GM19395 (cell line): ENCODE measurements around the gene KCNH8.

Experiments used
- ATAC-seq: cut with Tn5 transposase; IDR thresholded peaks from one replicate; pipeline ENCODE4 v1.9.1; 2021; ENCODE audit warnings: mild to moderate bottlenecking, moderate library complexity; ENCODE audit not compliant: unreplicated experiment

KCNH8 gene

GRCh38 chr3:19248143-19248542 is 99.8 kb downstream of the KCNH8 start:
- no peak for ATAC-seq

- ATAC-seq = no peak
Measured at GRCh38 chr3:19248767-19249166, 100.5 kb downstream of the KCNH8 start.

- ATAC-seq = no peak
Measured at GRCh38 chr3:19250959-19251610, 102.8 kb downstream of the KCNH8 start.

- ATAC-seq = no peak
Measured at GRCh38 chr3:19254189-19254588, 105.9 kb downstream of the KCNH8 start.

GRCh38 chr3:19254784-19255338 is 106.6 kb downstream of the KCNH8 start:
- no peak for ATAC-seq

- ATAC-seq = no peak
Measured at GRCh38 chr3:19256313-19256712, 108.0 kb downstream of the KCNH8 start.

GRCh38 chr3:19263606-19264005 is 115.3 kb downstream of the KCNH8 start:
- no peak for ATAC-seq

- ATAC-seq = no peak
Measured at GRCh38 chr3:19264424-19264823, 116.1 kb downstream of the KCNH8 start.

- no peak for ATAC-seq
Measured at GRCh38 chr3:19267040-19267439, 118.7 kb downstream of the KCNH8 start.

GRCh38 chr3:19270481-19270880 is 122.2 kb downstream of the KCNH8 start:
- no peak for ATAC-seq

GRCh38 chr3:19272296-19272695 is 124.0 kb downstream of the KCNH8 start:
- no peak for ATAC-seq

GRCh38 chr3:19273091-19273490 is 124.8 kb downstream of the KCNH8 start:
- no peak for ATAC-seq

- no peak for ATAC-seq
Measured at GRCh38 chr3:19274576-19274975, 126.3 kb downstream of the KCNH8 start.

GRCh38 chr3:19284974-19285373 is 136.7 kb downstream of the KCNH8 start:
- no peak for ATAC-seq

GRCh38 chr3:19293295-19293694 is 145.0 kb downstream of the KCNH8 start:
- no peak for ATAC-seq

- ATAC-seq = no peak
Measured at GRCh38 chr3:19295208-19295607, 146.9 kb downstream of the KCNH8 start.

- no peak for ATAC-seq
Measured at GRCh38 chr3:19331931-19332330, 183.6 kb downstream of the KCNH8 start.

GRCh38 chr3:19334120-19334519 is 185.8 kb downstream of the KCNH8 start:
- no peak for ATAC-seq

GRCh38 chr3:19338769-19339168 is 190.5 kb downstream of the KCNH8 start:
- no peak for ATAC-seq

- no peak for ATAC-seq
Measured at GRCh38 chr3:19342389-19342788, 194.1 kb downstream of the KCNH8 start.

- ATAC-seq = no peak
Measured at GRCh38 chr3:19346759-19347158, 198.4 kb downstream of the KCNH8 start.

- ATAC-seq = no peak
Measured at GRCh38 chr3:19347671-19348070, 199.4 kb downstream of the KCNH8 start.

GRCh38 chr3:19348500-19348899 is 200.2 kb downstream of the KCNH8 start:
- ATAC-seq = peak; percentile 4
